OCI-LY1 (cell line): ENCODE measurements around the gene LTBP2.

Experiments
- EZH2 ChIP-seq: fragments of 200-600 bp; sonication (generic), shearing (Covaris generic); IDR thresholded peaks from 2 replicates; pipeline ENCODE4 v1.8.0; 2017; ENCODE audit warnings: borderline replicate concordance, mixed run types, mild to moderate bottlenecking, antibody characterized with exemption, low read length, moderate library complexity, mixed read lengths
- TF ChIP-seq, protein P1 (sequence below): fragments of 200-600 bp; sonication (generic), shearing (Covaris generic); IDR thresholded peaks from 2 replicates; pipeline ENCODE4 v1.5.1; 2017; ENCODE audit warnings: mild to moderate bottlenecking, antibody characterized with exemption, low read length, moderate library complexity, mixed read lengths

DNA sequence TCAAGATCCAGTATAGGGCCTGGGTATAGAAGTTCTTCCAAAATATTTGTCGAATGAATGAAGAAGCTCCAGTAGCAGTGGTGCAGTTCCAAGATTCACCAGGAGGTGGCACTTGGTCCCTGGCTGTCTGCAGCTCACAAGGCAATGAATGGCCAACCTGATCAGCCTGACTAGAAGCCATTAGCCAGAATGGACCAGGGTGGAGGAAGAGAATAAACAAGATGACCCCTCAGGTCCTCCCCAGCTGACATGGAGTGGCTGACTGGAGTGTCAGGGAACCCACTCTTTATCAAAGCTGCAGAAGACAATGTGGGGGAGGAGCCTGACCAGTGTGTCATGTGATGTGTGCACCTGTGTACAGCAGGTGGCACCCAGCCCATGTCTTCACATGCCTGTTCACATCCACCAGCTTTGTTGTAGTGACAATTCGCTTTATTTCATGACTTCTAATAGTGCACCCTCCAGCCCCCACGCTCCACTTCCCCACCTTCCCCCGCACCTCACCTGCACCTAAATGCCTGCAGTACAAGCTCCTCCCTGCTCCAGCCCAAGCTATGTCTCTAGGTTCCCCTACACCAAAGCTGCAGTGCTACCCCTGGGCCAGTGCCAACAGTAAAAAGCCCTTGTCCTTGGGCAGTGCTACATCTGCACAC, 3.0 kb downstream of the LTBP2 start:
- TF ChIP-seq, protein P1, sequence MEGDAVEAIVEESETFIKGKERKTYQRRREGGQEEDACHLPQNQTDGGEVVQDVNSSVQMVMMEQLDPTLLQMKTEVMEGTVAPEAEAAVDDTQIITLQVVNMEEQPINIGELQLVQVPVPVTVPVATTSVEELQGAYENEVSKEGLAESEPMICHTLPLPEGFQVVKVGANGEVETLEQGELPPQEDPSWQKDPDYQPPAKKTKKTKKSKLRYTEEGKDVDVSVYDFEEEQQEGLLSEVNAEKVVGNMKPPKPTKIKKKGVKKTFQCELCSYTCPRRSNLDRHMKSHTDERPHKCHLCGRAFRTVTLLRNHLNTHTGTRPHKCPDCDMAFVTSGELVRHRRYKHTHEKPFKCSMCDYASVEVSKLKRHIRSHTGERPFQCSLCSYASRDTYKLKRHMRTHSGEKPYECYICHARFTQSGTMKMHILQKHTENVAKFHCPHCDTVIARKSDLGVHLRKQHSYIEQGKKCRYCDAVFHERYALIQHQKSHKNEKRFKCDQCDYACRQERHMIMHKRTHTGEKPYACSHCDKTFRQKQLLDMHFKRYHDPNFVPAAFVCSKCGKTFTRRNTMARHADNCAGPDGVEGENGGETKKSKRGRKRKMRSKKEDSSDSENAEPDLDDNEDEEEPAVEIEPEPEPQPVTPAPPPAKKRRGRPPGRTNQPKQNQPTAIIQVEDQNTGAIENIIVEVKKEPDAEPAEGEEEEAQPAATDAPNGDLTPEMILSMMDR = peak; percentile 99
- no peak for TF ChIP-seq EZH2
